ENCODE measurements around the gene OSBPL5.

DNA sequence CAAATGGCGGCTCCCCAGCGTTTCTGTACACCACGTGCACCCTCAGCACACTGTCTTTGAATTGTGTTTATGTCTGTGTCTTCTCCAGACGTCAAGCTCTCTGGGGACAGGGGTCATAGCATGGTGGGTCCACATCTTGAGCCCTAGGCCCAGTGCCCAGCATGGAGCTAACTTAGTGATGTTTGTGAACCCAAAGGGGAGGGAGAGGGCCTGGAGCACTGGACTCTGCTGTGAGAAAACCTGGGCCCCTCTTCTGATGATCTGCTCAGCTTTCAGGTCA is 49.2 kb upstream of the OSBPL5 start:
- TF ChIP-seq, protein P1, sequence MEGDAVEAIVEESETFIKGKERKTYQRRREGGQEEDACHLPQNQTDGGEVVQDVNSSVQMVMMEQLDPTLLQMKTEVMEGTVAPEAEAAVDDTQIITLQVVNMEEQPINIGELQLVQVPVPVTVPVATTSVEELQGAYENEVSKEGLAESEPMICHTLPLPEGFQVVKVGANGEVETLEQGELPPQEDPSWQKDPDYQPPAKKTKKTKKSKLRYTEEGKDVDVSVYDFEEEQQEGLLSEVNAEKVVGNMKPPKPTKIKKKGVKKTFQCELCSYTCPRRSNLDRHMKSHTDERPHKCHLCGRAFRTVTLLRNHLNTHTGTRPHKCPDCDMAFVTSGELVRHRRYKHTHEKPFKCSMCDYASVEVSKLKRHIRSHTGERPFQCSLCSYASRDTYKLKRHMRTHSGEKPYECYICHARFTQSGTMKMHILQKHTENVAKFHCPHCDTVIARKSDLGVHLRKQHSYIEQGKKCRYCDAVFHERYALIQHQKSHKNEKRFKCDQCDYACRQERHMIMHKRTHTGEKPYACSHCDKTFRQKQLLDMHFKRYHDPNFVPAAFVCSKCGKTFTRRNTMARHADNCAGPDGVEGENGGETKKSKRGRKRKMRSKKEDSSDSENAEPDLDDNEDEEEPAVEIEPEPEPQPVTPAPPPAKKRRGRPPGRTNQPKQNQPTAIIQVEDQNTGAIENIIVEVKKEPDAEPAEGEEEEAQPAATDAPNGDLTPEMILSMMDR (IDR thresholded peaks at IDR 0.05), result no peak
- TF ChIP-seq POLR2A (IDR thresholded peaks at IDR 0.05), result no peak
